ENCODE data around the gene PRPF31.
A peak's percentile ranks its signal among the peaks of the same experiment; 100 is the strongest.
"Not testable (repeated sequence)": the region's sequence is repeated elsewhere in the genome, so short reads cannot be mapped to it uniquely, and the experiment has no call there.

PRPF31 gene

GRCh38 chr19:54164369-54165068 is 49.0 kb downstream of the PRPF31 start:
- Histone ChIP-seq H3K9me3 (no peaks in the 10 kb centered on the region), H3K27me3 (no peaks in the 10 kb centered on the region; the same call in 1 of the 2 replicates), H3K36me3 (no peaks in the 10 kb centered on the region), H3K4me1 (no peaks in the 10 kb centered on the region), H3K4me3 (ENCODE audit: low read depth, low read length) (no peak overlapping the region)
- TF ChIP-seq, protein P1, sequence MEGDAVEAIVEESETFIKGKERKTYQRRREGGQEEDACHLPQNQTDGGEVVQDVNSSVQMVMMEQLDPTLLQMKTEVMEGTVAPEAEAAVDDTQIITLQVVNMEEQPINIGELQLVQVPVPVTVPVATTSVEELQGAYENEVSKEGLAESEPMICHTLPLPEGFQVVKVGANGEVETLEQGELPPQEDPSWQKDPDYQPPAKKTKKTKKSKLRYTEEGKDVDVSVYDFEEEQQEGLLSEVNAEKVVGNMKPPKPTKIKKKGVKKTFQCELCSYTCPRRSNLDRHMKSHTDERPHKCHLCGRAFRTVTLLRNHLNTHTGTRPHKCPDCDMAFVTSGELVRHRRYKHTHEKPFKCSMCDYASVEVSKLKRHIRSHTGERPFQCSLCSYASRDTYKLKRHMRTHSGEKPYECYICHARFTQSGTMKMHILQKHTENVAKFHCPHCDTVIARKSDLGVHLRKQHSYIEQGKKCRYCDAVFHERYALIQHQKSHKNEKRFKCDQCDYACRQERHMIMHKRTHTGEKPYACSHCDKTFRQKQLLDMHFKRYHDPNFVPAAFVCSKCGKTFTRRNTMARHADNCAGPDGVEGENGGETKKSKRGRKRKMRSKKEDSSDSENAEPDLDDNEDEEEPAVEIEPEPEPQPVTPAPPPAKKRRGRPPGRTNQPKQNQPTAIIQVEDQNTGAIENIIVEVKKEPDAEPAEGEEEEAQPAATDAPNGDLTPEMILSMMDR (IDR thresholded peaks at IDR 0.05; ENCODE audit: low read depth, low read length): no peak
- peak; percentile 42 for DNase-seq

DNA sequence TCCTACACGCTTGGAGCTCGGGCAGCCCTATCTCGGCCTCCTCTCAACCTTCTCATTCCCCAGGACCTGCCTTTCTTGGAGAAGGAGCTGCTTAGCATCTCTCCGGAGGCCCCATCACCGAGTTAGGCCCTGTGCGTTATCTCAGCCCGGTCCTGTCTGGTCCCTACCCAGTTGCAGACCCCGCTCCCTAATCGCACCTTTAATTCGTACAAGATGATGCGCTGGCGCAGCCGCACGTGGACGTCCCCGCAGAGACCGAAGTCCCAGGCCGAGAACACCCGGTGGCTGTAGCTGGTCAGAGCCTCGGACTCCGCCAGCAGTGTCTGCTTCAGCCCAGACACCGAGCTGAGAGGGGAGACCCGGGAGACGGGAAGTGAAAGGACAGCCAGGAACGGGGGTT is 49.7 kb downstream of the PRPF31 start:
- H3K27me3 ChIP-seq: no peaks in the 10 kb centered on the region; the same call in 1 of the 2 replicates
- no peak overlapping the region for H3K4me3 ChIP-seq (ENCODE audit: low read depth, low read length)
- TF ChIP-seq, protein P1 (IDR thresholded peaks at IDR 0.05; ENCODE audit: low read depth, low read length): no peak
- H3K36me3 ChIP-seq: no peaks in the 10 kb centered on the region
- no peak for DNase-seq
- H3K4me1 ChIP-seq: no peaks in the 10 kb centered on the region
- no peaks in the 10 kb centered on the region for H3K9me3 ChIP-seq

GRCh38 chr19:54168174-54168917 is 52.8 kb downstream of the PRPF31 start:
- H3K27me3 ChIP-seq: peaks cover 6% of the 10 kb centered on the region; the same call in 1 of the 2 replicates
- H3K4me3 ChIP-seq (ENCODE audit: low read depth, low read length): no peak overlapping the region
- no peaks in the 10 kb centered on the region for H3K9me3 ChIP-seq
- TF ChIP-seq, protein P1 (IDR thresholded peaks at IDR 0.05; ENCODE audit: low read depth, low read length): peak; percentile 89
- no peaks in the 10 kb centered on the region for H3K36me3 ChIP-seq
- peak; percentile 94 for DNase-seq
- H3K4me1 ChIP-seq: no peaks in the 10 kb centered on the region

DNA sequence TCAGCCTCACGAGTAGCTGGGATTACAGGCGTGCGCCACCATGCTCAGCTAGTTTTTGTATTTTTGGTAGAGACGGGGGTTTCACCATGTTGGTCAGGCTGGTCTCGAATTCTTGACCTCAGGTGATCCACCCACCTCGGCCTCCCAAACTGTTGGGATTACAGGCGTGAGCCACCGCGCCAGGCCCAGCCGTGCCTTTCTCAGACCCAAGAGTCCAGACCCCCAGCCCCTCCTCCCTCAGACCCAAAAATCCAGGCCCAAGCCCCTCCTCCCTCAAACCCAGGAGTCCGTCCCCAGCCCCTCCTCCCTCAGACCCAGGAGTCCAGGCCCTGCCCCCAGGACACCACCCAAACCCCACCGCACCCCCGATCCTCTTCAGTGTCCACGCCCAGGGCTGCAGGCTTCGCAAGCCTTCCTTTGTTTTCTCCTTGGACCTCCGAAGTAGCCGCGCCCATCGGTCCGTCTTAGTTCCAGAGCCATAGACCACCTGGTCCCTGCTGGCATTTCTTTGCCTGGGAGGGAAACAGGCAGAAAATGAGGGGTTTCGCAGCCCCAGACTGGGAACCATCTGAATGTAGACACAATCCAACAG is 53.7 kb downstream of the PRPF31 start:
- Histone ChIP-seq H3K9me3 (no peaks in the 10 kb centered on the region), H3K4me1 (no peaks in the 10 kb centered on the region), H3K27me3 (peaks cover 9% of the 10 kb centered on the region; the same call in 1 of the 2 replicates), H3K4me3 (ENCODE audit: low read depth, low read length) (no peak overlapping the region), H3K36me3 (no peaks in the 10 kb centered on the region)
- no peak for DNase-seq
- TF ChIP-seq, protein P1 (IDR thresholded peaks at IDR 0.05; ENCODE audit: low read depth, low read length): no peak

DNA sequence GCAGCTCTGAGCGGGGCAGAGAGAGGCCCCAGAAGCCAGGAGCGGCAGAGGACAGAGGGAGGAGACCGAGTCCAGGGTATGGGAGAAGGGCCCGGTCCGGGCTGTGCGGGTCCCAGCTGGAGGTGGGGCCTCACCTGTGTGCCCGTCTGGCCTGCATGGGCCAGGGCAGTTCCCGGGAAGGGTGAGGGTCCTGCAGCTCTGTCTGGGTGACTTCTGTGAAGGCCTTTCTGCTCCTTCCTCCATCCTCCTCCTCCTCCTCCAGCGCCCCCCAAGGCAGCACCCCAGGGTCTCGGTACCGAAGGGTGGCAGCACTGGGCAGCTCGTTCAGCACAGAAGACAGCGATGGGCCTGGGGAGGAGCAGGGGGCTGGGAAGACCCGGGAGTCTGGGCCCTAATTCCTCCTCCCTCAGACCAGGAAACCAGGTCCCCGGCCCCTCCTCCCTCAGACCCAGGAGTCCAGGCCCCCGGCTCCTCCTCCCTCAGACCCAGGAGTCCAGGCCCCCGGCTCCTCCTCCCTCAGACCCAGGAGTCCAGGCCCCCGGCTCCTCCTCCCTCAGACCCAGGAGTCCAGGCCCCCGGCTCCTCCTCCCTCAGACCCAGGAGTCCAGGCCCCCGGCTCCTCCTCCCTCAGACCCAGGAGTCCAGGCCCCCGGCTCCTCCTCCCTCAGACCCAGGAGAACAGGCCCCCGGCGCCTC is 56.3 kb downstream of the PRPF31 start:
- H3K27me3 ChIP-seq; H3K36me3 ChIP-seq; H3K4me1 ChIP-seq; H3K4me3 ChIP-seq (ENCODE audit: low read depth, low read length); H3K9me3 ChIP-seq; DNase-seq: not testable (repeated sequence)

All from BE2C (cell line).